ENCODE data around the gene MRE11. TPM values are rescaled to one million over a fixed set of nuclear protein-coding genes. Genes with fewer than 3 reads are reported as not detected.

Gene MRE11
- total and polyA plus RNA-seq, 10 of the 15 experiments (the other 5 are each of a cell fraction or from before 2014, with no cell fraction given) = 16.2 to 39.2 (median 26.9) TPM

DNA sequence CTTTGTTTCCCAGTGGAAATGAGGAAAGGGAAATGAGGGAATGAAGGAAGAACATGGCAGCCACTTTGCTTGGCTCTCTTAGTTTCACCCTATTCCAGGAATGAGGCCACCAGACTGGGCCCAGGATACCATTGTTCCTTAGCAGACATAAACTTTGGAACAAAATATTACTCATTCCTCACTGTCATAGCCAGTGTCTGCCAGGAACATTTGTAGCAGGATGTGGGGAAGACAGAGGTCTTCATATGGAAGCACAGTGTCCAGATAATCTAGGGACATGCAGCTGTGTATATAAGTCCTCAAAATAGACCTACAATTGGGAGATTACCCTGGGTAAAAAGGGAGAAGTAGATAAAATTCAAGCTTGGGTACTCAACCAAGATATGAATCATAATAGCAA, 34.9 kb upstream of the MRE11 start (continued):
- TF ChIP-seq, protein P1, sequence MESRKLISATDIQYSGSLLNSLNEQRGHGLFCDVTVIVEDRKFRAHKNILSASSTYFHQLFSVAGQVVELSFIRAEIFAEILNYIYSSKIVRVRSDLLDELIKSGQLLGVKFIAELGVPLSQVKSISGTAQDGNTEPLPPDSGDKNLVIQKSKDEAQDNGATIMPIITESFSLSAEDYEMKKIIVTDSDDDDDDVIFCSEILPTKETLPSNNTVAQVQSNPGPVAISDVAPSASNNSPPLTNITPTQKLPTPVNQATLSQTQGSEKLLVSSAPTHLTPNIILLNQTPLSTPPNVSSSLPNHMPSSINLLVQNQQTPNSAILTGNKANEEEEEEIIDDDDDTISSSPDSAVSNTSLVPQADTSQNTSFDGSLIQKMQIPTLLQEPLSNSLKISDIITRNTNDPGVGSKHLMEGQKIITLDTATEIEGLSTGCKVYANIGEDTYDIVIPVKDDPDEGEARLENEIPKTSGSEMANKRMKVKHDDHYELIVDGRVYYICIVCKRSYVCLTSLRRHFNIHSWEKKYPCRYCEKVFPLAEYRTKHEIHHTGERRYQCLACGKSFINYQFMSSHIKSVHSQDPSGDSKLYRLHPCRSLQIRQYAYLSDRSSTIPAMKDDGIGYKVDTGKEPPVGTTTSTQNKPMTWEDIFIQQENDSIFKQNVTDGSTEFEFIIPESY (IDR thresholded peaks at IDR 0.05) = no peak
- TF ChIP-seq EP300 (IDR thresholded peaks at IDR 0.05; ENCODE audit: borderline replicate concordance in 1 of 2, control insufficient read depth in 1 of 2, low read depth in 2 of 2, low read length in 2 of 2) (no peak), GATAD2B (conservative IDR thresholded peaks at IDR 0.05; ENCODE audit: low read depth) (no peak), RUNX3 (IDR thresholded peaks at IDR 0.05; ENCODE audit: low read length) (no peak)
- TF ChIP-seq, protein P2, sequence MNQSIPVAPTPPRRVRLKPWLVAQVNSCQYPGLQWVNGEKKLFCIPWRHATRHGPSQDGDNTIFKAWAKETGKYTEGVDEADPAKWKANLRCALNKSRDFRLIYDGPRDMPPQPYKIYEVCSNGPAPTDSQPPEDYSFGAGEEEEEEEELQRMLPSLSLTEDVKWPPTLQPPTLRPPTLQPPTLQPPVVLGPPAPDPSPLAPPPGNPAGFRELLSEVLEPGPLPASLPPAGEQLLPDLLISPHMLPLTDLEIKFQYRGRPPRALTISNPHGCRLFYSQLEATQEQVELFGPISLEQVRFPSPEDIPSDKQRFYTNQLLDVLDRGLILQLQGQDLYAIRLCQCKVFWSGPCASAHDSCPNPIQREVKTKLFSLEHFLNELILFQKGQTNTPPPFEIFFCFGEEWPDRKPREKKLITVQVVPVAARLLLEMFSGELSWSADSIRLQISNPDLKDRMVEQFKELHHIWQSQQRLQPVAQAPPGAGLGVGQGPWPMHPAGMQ (IDR thresholded peaks at IDR 0.05; ENCODE audit: borderline replicate concordance) = no peak

DNA sequence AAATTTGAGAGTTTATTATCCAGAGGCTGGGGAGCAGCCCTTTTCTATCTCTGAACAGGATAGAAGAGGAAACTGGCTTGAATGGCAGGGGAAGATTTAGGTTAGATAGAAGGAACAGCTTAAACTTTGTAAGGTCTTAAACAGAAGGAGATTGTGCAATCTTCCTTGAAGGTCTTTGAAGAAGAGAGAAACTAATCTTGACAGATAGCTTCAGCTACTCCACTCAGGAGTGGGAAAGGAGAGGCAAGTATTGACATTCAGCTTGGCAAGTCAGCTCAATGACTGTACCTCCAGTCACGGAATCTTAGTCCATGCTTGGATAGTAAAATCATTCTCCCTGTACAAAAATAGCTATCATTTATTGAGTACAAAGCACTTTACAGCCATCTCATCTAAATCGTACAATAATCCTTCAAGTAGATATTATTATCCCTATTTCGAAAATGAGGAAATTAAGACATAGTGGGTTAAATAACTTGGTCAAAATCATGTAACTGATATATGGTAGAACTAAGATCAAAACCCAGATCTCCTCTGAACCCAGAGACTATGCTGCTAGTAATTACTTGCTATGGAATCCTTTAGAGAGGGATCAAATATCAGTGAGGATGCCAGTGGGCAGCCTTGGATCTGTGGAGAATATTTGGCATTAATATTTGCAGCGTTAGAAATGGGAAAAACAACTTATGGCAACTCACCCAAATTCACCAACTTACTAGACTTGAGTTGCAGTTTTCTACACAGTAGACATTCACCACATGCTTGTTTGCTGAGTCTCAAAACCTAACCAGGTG, 33.2 kb upstream of the MRE11 start:
- ChIA-PET POLR2A (interaction anchor here (0.5 kb wide), 1 partner anchor 11 kb away, joined by 3 read pairs; no protein-coding TSS in a partner anchor), RAD21 (ENCODE audit: unreplicated experiment) (interaction anchor here (1.1 to 1.9 kb wide), 3 partner anchors 21 to 76 kb away, joined by 3 to 6 read pairs (median 4); no protein-coding TSS in a partner anchor), SMC1A (ENCODE audit: uncharacterized antibody, unreplicated experiment) (interaction anchor here (0.7 to 13.5 kb wide), 5 partner anchors 25 to 76 kb away, joined by 3 to 179 read pairs (median 20); no protein-coding TSS in a partner anchor), CTCF (interaction anchor here (0.7 to 15.7 kb wide), 6 partner anchors 9 to 79 kb away, joined by 3 to 337 read pairs (median 5); no protein-coding TSS in a partner anchor)
- H3K9me3 ChIP-seq (replicated peaks; ENCODE audit: control insufficient read depth, insufficient read depth, low read length) = no peaks in the 10 kb centered on the region
- BruUV-seq (replicated peaks) = no TSS peak
- no peak overlapping the region for H3K4me2 ChIP-seq (ENCODE audit: control insufficient read depth, insufficient read depth)
- no peak overlapping the region for H2AFZ ChIP-seq (ENCODE audit: control insufficient read depth, low read depth, low read length)
- TF ChIP-seq IKZF2 (IDR thresholded peaks at IDR 0.05) (no peak), SMAD1 (IDR thresholded peaks at IDR 0.05; ENCODE audit: low read depth, partially characterized antibody) (no peak), STAT1 (conservative IDR thresholded peaks at IDR 0.05) (no peak), RCOR1 (conservative IDR thresholded peaks at IDR 0.05; ENCODE audit: low read depth, low read length) (no peak), SIX5 (IDR thresholded peaks at IDR 0.05; ENCODE audit: low read depth, low read length, severe bottlenecking) (no peak), MXI1 (IDR thresholded peaks at IDR 0.05; ENCODE audit: low read depth, low read length) (no peak), WRNIP1 (IDR thresholded peaks at IDR 0.05; ENCODE audit: borderline replicate concordance, low read depth, low read length) (no peak), SMC3 (IDR thresholded peaks at IDR 0.05; ENCODE audit: borderline replicate concordance, low read length) (no peak), MYC (IDR thresholded peaks at IDR 0.05; ENCODE audit: insufficient read depth, insufficient read length, insufficient replicate concordance, low read length, severe bottlenecking) (no peak), ZNF207 (IDR thresholded peaks at IDR 0.05; ENCODE audit: borderline replicate concordance) (no peak)
- TF ChIP-seq, protein P3, sequence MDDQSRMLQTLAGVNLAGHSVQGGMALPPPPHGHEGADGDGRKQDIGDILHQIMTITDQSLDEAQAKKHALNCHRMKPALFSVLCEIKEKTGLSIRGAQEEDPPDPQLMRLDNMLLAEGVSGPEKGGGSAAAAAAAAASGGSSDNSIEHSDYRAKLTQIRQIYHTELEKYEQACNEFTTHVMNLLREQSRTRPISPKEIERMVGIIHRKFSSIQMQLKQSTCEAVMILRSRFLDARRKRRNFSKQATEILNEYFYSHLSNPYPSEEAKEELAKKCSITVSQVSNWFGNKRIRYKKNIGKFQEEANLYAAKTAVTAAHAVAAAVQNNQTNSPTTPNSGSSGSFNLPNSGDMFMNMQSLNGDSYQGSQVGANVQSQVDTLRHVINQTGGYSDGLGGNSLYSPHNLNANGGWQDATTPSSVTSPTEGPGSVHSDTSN (IDR thresholded peaks at IDR 0.05; ENCODE audit: insufficient replicate concordance, low read depth, low read length) = no peak
- in situ Hi-C loops (cut with MboI) (no loop called here), intact Hi-C loops (cut with micrococcal nuclease; ENCODE audit: unreplicated experiment) (no loop called here)
- WGBS (ENCODE audit: insufficient coverage, insufficient replicate concordance, low lambda C conversion rate, missing lambda C conversion rate) = 20% methylated on average over 4 of the region's 4 CpGs
- H3K36me3 ChIP-seq (ENCODE audit: control insufficient read depth in 2 of 2, insufficient read depth in 2 of 2, low read length in 1 of 2) = no peaks in the 10 kb centered on the region
- DNase-seq (ENCODE audit: low read depth, low spot score) = no peak
- H3K9ac ChIP-seq (ENCODE audit: control insufficient read depth, insufficient read depth, low read length) = no peak overlapping the region
- H3K79me2 ChIP-seq (ENCODE audit: control insufficient read depth, insufficient read depth, low read length) = no peaks in the 10 kb centered on the region
- ATAC-seq = no peak
- no peaks in the 10 kb centered on the region; the same call in 1 of the 2 replicates for H3K4me1 ChIP-seq (ENCODE audit: control insufficient read depth, insufficient read depth, low read length)
- no peak overlapping the region for H3K4me3 ChIP-seq
- no peak for FAIRE-seq
- H3K27ac ChIP-seq (ENCODE audit: control insufficient read depth, insufficient read depth) = no peak overlapping the region
- H4K20me1 ChIP-seq (ENCODE audit: control insufficient read depth, insufficient read depth) = no peaks in the 10 kb centered on the region
- no peaks in the 10 kb centered on the region for H3K27me3 ChIP-seq (replicated peaks in 1 of 2; ENCODE audit: control insufficient read depth in 2 of 2, insufficient read depth in 2 of 2, low read length in 1 of 2)
